VCaP (cell line): ENCODE results near the gene JDP2.

Experiments
- H3K27ac ChIP-seq: fragments of 450-650 bp; 2 replicates; pipeline ENCODE4 v1.5.1; 2017
- CTCF ChIP-seq: fragments of 450-650 bp; conservative IDR thresholded peaks from 2 replicates; pipeline ENCODE4 v1.5.1; 2017; ENCODE audit warnings: mild to moderate bottlenecking, moderate library complexity

Gene JDP2

DNA sequence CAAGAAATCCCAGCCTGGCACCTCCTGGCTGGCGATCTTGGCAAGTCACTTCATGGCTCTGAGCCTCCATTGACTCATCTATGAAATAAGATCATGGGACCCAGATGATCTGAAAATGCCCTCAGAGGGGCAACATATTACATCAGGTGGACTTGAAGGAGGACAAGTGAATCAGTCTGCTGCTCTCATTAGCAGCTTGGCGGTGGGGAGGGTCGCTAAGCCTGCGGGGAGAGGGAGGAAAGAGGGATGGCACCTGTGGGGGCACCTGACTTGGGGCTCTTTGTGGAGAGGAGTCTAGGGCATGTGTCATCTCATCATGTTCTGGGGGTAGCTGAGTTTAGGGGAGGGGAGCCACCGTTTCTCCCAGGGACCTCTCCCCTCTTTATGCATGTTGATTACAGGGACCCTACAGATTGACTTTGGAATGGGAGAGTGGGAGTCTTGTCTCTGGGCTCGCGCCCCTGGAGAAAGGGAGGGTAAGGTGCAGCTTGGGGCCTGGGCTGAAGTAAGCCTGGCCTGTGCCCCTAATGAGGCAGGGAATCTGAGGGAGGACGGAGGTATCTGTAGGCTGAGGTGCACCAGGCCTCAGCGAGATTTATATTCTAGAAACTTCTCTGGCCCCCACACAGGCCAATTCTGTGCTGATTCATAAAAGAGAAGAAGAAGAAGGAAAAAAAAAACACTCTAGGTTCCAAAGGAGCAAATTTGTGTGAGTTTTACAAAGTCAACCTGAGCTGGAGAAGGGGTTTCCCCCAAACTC lies 65.2 kb downstream of the JDP2 start:
- no peak for TF ChIP-seq CTCF
- no peak overlapping the region for H3K27ac ChIP-seq

DNA sequence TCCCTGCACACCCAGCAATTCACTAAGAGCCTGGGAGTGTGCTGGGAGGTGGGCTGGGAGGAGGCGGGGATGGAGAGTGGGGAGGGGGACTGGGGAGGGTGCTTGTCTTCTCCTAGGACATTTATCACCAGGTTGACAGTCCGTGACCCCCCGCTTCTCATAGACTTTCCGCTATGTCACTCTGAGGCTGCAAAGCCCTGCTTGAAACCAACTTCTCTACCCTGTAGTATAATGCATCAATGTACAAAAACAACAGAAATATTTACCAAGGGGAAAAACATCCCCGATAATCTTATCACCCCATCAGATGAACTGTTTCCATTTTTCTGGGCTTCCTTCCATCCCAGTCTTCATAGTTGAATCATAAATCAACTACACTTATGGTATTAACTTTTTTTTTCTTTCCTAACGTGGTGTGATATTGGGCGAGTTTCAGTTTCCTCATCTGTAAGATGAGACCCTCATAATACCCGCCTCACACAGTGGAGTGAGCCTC lies 65.8 kb downstream of the JDP2 start:
- H3K27ac ChIP-seq: no peak overlapping the region
- no peak for TF ChIP-seq CTCF

- H3K27ac ChIP-seq: no peak overlapping the region
- TF ChIP-seq CTCF: no peak
Observed at GRCh38 chr14:75494896-75495295, 67.1 kb downstream of the JDP2 start.

GRCh38 chr14:75495399-75495798 lies 67.6 kb downstream of the JDP2 start:
- no peak overlapping the region for H3K27ac ChIP-seq
- TF ChIP-seq CTCF: no peak

DNA sequence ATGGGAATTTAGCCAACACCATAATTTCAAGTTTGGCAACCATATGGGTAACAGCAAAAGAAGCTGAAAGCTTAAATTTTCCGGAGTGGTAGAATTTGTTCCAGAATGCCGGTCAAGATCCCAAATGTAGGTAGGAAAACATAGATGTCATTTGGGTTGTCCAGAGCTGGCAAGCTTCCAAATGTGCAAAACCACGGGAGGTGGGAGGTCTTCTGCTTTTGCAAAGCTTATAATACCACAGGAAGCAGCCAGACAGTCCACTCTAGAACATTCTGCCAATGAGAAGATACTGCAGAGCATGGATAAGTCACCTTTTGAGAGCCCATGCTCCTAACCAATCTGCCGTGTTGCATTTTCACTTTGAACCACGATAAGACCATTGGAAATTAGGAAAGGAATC lies 68.1 kb downstream of the JDP2 start:
- no peak overlapping the region for H3K27ac ChIP-seq
- TF ChIP-seq CTCF: no peak

GRCh38 chr14:75496755-75497154 lies 68.9 kb downstream of the JDP2 start:
- H3K27ac ChIP-seq: no peak overlapping the region
- TF ChIP-seq CTCF: no peak

GRCh38 chr14:75497191-75497590 lies 69.4 kb downstream of the JDP2 start:
- TF ChIP-seq CTCF: no peak
- no peak overlapping the region for H3K27ac ChIP-seq
